ENCODE results near the gene RARRES2. TPM values are rescaled to one million over a fixed set of nuclear protein-coding genes. Genes with fewer than 3 reads are reported as not detected.

RARRES2 gene
- total and polyA plus RNA-seq, 2 of the 13 experiments (the other 11 are each of a cell fraction or from before 2014, with no cell fraction given) = 134 to 172 TPM

DNA sequence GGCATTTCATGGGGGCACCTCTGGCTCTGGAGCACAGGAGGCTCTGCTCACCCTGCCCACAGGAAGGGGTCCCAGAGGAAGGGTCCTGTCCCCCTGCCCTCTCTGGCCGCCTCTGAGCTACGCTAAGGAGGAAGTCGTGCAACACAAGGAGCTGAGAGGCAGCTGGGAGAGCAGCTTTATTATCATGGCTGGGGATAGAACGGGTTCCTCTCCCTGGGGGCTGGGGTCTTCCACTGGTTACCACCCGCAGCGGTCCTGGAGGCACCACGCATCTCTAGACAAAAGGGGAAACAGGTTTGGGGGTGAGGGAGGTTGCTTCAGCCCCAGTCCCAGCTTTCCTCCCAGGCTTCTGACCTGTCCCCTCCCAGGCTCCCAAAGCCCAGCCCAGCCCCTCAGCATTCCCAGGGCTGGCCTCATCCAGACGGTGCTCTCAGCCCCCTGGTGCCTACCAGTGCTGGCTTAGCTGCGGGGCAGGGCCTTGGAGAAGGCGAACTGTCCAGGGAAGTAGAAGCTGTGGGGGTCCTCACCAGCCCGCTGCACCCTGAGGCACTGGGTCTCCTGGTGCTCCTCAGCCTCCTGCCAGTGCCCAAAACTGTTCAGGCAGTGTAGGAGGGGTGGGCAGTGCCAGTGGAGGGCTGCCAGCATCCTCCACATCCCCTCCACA, 3.1 kb downstream of the RARRES2 start:
- H3K4me2 ChIP-seq (ENCODE audit: low read depth, low read length) = no peak overlapping the region
- no peak overlapping the region for H3K4me3 ChIP-seq (replicated peaks in 1 of 3; ENCODE audit: insufficient read depth in 1 of 3, low read depth in 2 of 3, low read length in 3 of 3)
- H3K9me3 ChIP-seq (ENCODE audit: low read length) = no peaks in the 10 kb centered on the region
- no peak overlapping the region for H2AFZ ChIP-seq (ENCODE audit: low read length)
- POLR2A ChIA-PET = interaction anchor here (0.7 to 1.7 kb wide), 3 partner anchors 12 to 32 kb away, joined by 3 to 7 read pairs (median 3); partner anchors contain the start of gene REPIN1
- ATAC-seq (no peak), DNase-seq (ENCODE audit: low spot score) (no peak), FAIRE-seq (no peak)
- 91% methylated on average over 9 of the region's 11 CpGs for WGBS (ENCODE audit: low lambda C conversion rate)
- CTCF ChIA-PET (ENCODE audit: low intra/inter-chr PET ratio, low total read pairs) = no interaction called here
- peaks cover 2% of the 10 kb centered on the region; the same call in 1 of the 2 replicates for H4K20me1 ChIP-seq (ENCODE audit: insufficient read depth, low read length)
- peaks cover 7 to 8% of the 10 kb centered on the region in 2 experiments; a peak in 2 of 5 replicates for H3K36me3 ChIP-seq (replicated peaks in 1 of 2; ENCODE audit: control insufficient read depth in 1 of 2, insufficient read depth in 2 of 2, low read length in 2 of 2)
- H3K27ac ChIP-seq (ENCODE audit: extremely low read length, insufficient read depth, low read length) = no peak overlapping the region
- no TSS peak for BruUV-seq (replicated peaks)
- H3K79me2 ChIP-seq (ENCODE audit: insufficient read depth, low read length) = peaks cover 3% of the 10 kb centered on the region
- H3K4me1 ChIP-seq (ENCODE audit: insufficient read depth, low read length) = peaks cover 34% of the 10 kb centered on the region
- in situ Hi-C loops (cut with HindIII; ENCODE audit: extremely low pct_ligation_motif_present, low pct_unique_long_range_greater_than_20kb) (no loop called here), intact Hi-C loops (cut with micrococcal nuclease; ENCODE audit: unreplicated experiment) (no loop called here)
- H3K9ac ChIP-seq (ENCODE audit: insufficient read depth, low read depth, low read length) = no peak overlapping the region
- no peak for TF ChIP-seq HNF4A (CRISPR knock-in tag; IDR thresholded peaks at IDR 0.05)
- TF ChIP-seq ZNF354B (CRISPR knock-in tag; IDR thresholded peaks at IDR 0.05) = no peak
- TF ChIP-seq, protein P1, sequence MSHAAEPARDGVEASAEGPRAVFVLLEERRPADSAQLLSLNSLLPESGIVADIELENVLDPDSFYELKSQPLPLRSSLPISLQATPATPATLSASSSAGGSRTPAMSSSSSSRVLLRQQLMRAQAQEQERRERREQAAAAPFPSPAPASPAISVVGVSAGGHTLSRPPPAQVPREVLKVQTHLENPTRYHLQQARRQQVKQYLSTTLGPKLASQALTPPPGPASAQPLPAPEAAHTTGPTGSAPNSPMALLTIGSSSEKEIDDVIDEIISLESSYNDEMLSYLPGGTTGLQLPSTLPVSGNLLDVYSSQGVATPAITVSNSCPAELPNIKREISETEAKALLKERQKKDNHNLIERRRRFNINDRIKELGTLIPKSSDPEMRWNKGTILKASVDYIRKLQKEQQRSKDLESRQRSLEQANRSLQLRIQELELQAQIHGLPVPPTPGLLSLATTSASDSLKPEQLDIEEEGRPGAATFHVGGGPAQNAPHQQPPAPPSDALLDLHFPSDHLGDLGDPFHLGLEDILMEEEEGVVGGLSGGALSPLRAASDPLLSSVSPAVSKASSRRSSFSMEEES (CRISPR knock-in tag; IDR thresholded peaks at IDR 0.05) = no peak
- 0 out of 2 replicates have a peak, but pooled peaks have one; percentile 5 for TF ChIP-seq POLR2AphosphoS5 (IDR thresholded peaks at IDR 0.05; ENCODE audit: low read depth, low read length)
- peak; percentile 94 for TF ChIP-seq AGO2 (optimal IDR thresholded peaks at IDR 0.05; ENCODE audit: low read depth, low read length)
- no peak for TF ChIP-seq ZNF879 (CRISPR knock-in tag; IDR thresholded peaks at IDR 0.05)
- peak; percentile 0 for TF ChIP-seq RBM22 (optimal IDR thresholded peaks at IDR 0.05; ENCODE audit: low read length)
- H3K27me3 ChIP-seq (ENCODE audit: control insufficient read depth in 1 of 2, insufficient read depth in 2 of 2, low read length in 2 of 2) = no peaks in the 10 kb centered on the region; a peak in 1 of 5 replicates

Measured in HepG2 (cell line).